Mesenchymal stem cell (in vitro differentiated cells and primary cell): ENCODE results near the gene PHF19.

Source experiments
- DNase-seq: peaks from one replicate; pipeline ENCODE4 v3.0.0-alpha.2; 2013
- H2AFZ ChIP-seq: one replicate; pipeline ENCODE4 v1.6.1; 2013; ENCODE audit warnings: low read depth, mild to moderate bottlenecking, control low read depth, inconsistent platforms, low read length, moderate library complexity
- H2AK5ac ChIP-seq: 2 replicates; pipeline ENCODE4 v1.6.1; 2013; ENCODE audit warnings: low read length, moderate library complexity, mild to moderate bottlenecking, inconsistent platforms; ENCODE audit not compliant: severe bottlenecking
- H2BK120ac ChIP-seq: one replicate; pipeline ENCODE4 v1.6.1; 2013; ENCODE audit warnings: low read depth, mild to moderate bottlenecking, inconsistent platforms, low read length, moderate library complexity
- H2BK12ac ChIP-seq, 2 experiments: one replicate each; pipeline ENCODE4 v1.6.1; 2013; ENCODE audit warnings: inconsistent platforms in 2 of 2, low read length in 2 of 2, mild to moderate bottlenecking in 2 of 2, moderate library complexity in 2 of 2, control low read depth in 1 of 2
- H2BK15ac ChIP-seq: one replicate; pipeline ENCODE4 v1.6.1; 2013; ENCODE audit warnings: mild to moderate bottlenecking, low read depth, inconsistent platforms; ENCODE audit not compliant: poor library complexity, severe bottlenecking
- H2BK5ac ChIP-seq: 2 replicates; pipeline ENCODE4 v1.6.1; 2013; ENCODE audit warnings: low read depth, mild to moderate bottlenecking, low read length, control low read depth, inconsistent platforms; ENCODE audit not compliant: poor library complexity, severe bottlenecking
- H3K14ac ChIP-seq, 2 experiments: one replicate each; pipeline ENCODE4 v1.6.1; 2013; ENCODE audit warnings: inconsistent platforms in 2 of 2, low read length in 2 of 2, control low read depth in 1 of 2, mild to moderate bottlenecking in 1 of 2, moderate library complexity in 1 of 2
- H3K18ac ChIP-seq, 2 experiments: one replicate each; pipeline ENCODE4 v1.6.1; 2013; ENCODE audit warnings: inconsistent platforms in 2 of 2, low read length in 2 of 2, control low read depth in 1 of 2, low read depth in 1 of 2, mild to moderate bottlenecking in 1 of 2
- H3K23ac ChIP-seq, 2 experiments: one replicate each; pipeline ENCODE4 v1.6.1; 2013; ENCODE audit warnings: inconsistent platforms in 2 of 2, low read length in 2 of 2, mild to moderate bottlenecking in 2 of 2, moderate library complexity in 2 of 2, control low read depth in 1 of 2
- H3K27ac ChIP-seq: 2 replicates; pipeline ENCODE4 v1.5.1; 2013; ENCODE audit warnings: mild to moderate bottlenecking, moderate library complexity, low read length, control low read depth, inconsistent platforms; ENCODE audit not compliant: poor library complexity, severe bottlenecking
- H3K27me3 ChIP-seq, 2 experiments: 2 replicates each; pipeline versions ENCODE4 v1.6.1 to v1.7.0; 2013; ENCODE audit warnings: low read length in 2 of 2, mild to moderate bottlenecking in 2 of 2, moderate library complexity in 2 of 2, control low read depth in 1 of 2, inconsistent platforms in 1 of 2; ENCODE audit not compliant: control insufficient read depth in 1 of 2, insufficient read depth in 1 of 2
- H3K36me3 ChIP-seq, 2 experiments: 2 replicates each; pipeline versions ENCODE4 v1.6.1 to v1.7.0; 2013; ENCODE audit warnings: low read length in 2 of 2, control low read depth in 1 of 2, inconsistent platforms in 1 of 2, low read depth in 1 of 2, mild to moderate bottlenecking in 1 of 2; ENCODE audit not compliant: insufficient read depth in 2 of 2, control insufficient read depth in 1 of 2
- H3K4ac ChIP-seq, 2 experiments: one replicate each; pipeline ENCODE4 v1.6.1; 2013; ENCODE audit warnings: inconsistent platforms in 2 of 2, low read length in 2 of 2, mild to moderate bottlenecking in 2 of 2, moderate library complexity in 2 of 2, control low read depth in 1 of 2, low read depth in 1 of 2
- H3K4me1 ChIP-seq: 2 replicates; pipeline ENCODE4 v1.6.1; 2013; ENCODE audit warnings: low read depth, low read length, control low read depth; ENCODE audit not compliant: control insufficient read depth, insufficient read depth
- H3K4me2 ChIP-seq: 2 replicates; pipeline ENCODE4 v1.6.1; 2013; ENCODE audit warnings: low read length, mild to moderate bottlenecking, inconsistent platforms; ENCODE audit not compliant: poor library complexity, severe bottlenecking
- H3K4me3 ChIP-seq, 2 experiments: 2 replicates each; pipeline versions ENCODE4 v1.5.1 to v1.7.0; 2013; ENCODE audit warnings: low read length in 2 of 2, mild to moderate bottlenecking in 2 of 2, control low read depth in 1 of 2, low read depth in 1 of 2; ENCODE audit not compliant: insufficient read depth in 1 of 2
- H3K79me1 ChIP-seq: replicated peaks from 2 replicates; pipeline ENCODE4 v1.6.1; 2013; ENCODE audit warnings: mild to moderate bottlenecking, control low read depth, low read length, inconsistent platforms; ENCODE audit not compliant: poor library complexity, severe bottlenecking
- H3K9ac ChIP-seq: 2 replicates; pipeline ENCODE4 v1.7.0; 2013; ENCODE audit warnings: mild to moderate bottlenecking, low read length, moderate library complexity
- H3K9me3 ChIP-seq: 2 replicates; pipeline ENCODE4 v1.7.0; 2013; ENCODE audit warnings: mild to moderate bottlenecking, low read length; ENCODE audit not compliant: control insufficient read depth
- H4K8ac ChIP-seq: one replicate; pipeline ENCODE4 v1.6.1; 2013; ENCODE audit warnings: inconsistent platforms, mild to moderate bottlenecking, low read length, moderate library complexity
- H4K91ac ChIP-seq: one replicate; pipeline ENCODE4 v1.6.1; 2013; ENCODE audit warnings: mild to moderate bottlenecking, low read length, inconsistent platforms
- WGBS: methylation state at CpG from one replicate; pipeline ENCODE4 v1.1.7; 2013; ENCODE audit warnings: mixed read lengths; 5-methylcytosine and 5-hydroxymethylcytosine counted together

The PHF19 gene

GRCh38 chr9:120882935-120883607 lies 6.1 kb upstream of the PHF19 start:
- no peaks in the 10 kb centered on the region for H3K36me3 ChIP-seq
- no peaks in the 10 kb centered on the region for H3K79me1 ChIP-seq
- H3K4me1 ChIP-seq, result peaks cover 21% of the 10 kb centered on the region
- H3K14ac ChIP-seq, result no peak overlapping the region
- WGBS, result 90% methylated on average over 8 of the region's 10 CpGs
- no peak overlapping the region for H2BK120ac ChIP-seq
- no peak overlapping the region for H3K27ac ChIP-seq
- no peak overlapping the region for H4K91ac ChIP-seq
- H3K4me2 ChIP-seq, result no peak overlapping the region
- H3K27me3 ChIP-seq, result peaks cover 5 to 43% of the 10 kb centered on the region in 2 experiments
- no peak overlapping the region for H2BK15ac ChIP-seq
- H3K4me3 ChIP-seq, result no peak overlapping the region
- H2AK5ac ChIP-seq, result no peak overlapping the region
- no peak overlapping the region for H3K18ac ChIP-seq
- no peak overlapping the region for H2AFZ ChIP-seq
- no peak overlapping the region for H2BK5ac ChIP-seq
- H3K9me3 ChIP-seq, result no peaks in the 10 kb centered on the region
- H4K8ac ChIP-seq, result no peak overlapping the region
- DNase-seq, result no peak
- no peak overlapping the region for H3K4ac ChIP-seq
- no peak overlapping the region for H3K23ac ChIP-seq
- no peak overlapping the region for H3K9ac ChIP-seq
- no peak overlapping the region for H2BK12ac ChIP-seq

- H3K14ac ChIP-seq, result no peak overlapping the region
- H2AFZ ChIP-seq, result no peak overlapping the region
- H3K9me3 ChIP-seq, result no peaks in the 10 kb centered on the region
- no peak overlapping the region for H2AK5ac ChIP-seq
- no peak overlapping the region for H2BK15ac ChIP-seq
- H2BK5ac ChIP-seq, result no peak overlapping the region
- no peak overlapping the region for H3K27ac ChIP-seq
- no peak overlapping the region for H4K8ac ChIP-seq
- H3K4me2 ChIP-seq, result no peak overlapping the region
- no peak overlapping the region for H3K18ac ChIP-seq
- no peak overlapping the region for H3K9ac ChIP-seq
- H3K27me3 ChIP-seq, result peaks cover 5 to 40% of the 10 kb centered on the region in 2 experiments
- peaks cover 22% of the 10 kb centered on the region for H3K4me1 ChIP-seq
- no peak overlapping the region for H3K4me3 ChIP-seq
- H3K23ac ChIP-seq, result no peak overlapping the region
- 83% methylated on average over 6 of the region's 6 CpGs for WGBS
- no peaks in the 10 kb centered on the region for H3K79me1 ChIP-seq
- no peak overlapping the region for H3K4ac ChIP-seq
- no peak overlapping the region for H4K91ac ChIP-seq
- no peak overlapping the region for H2BK120ac ChIP-seq
- no peaks in the 10 kb centered on the region for H3K36me3 ChIP-seq
- no peak for DNase-seq
- H2BK12ac ChIP-seq, result no peak overlapping the region
Measured at GRCh38 chr9:120879446-120879845, 2.5 kb upstream of the PHF19 start.

- H3K4ac ChIP-seq, result peak overlapping the region in 1 of 2 experiments; percentile 24
- H3K27ac ChIP-seq, result no peak overlapping the region
- no peak overlapping the region for H3K14ac ChIP-seq
- no peak overlapping the region for H2BK5ac ChIP-seq
- H3K4me1 ChIP-seq, result peaks cover 28% of the 10 kb centered on the region
- WGBS, result 82% methylated on average over 8 of the region's 8 CpGs
- H3K23ac ChIP-seq, result no peak overlapping the region
- no peak overlapping the region for H2BK15ac ChIP-seq
- DNase-seq, result no peak
- no peak overlapping the region for H2AFZ ChIP-seq
- H4K8ac ChIP-seq, result no peak overlapping the region
- H3K27me3 ChIP-seq, result peaks cover 5 to 40% of the 10 kb centered on the region in 2 experiments
- peaks cover 0 to 10% of the 10 kb centered on the region in 2 experiments for H3K36me3 ChIP-seq
- H2AK5ac ChIP-seq, result no peak overlapping the region
- no peak overlapping the region for H2BK12ac ChIP-seq
- H3K4me2 ChIP-seq, result no peak overlapping the region
- no peak overlapping the region for H2BK120ac ChIP-seq
- peak overlapping the region; percentile 0 to 80 for H3K4me3 ChIP-seq
- no peak overlapping the region for H4K91ac ChIP-seq
- peak overlapping the region in 1 of 2 experiments; percentile 45 for H3K18ac ChIP-seq
- no peaks in the 10 kb centered on the region for H3K79me1 ChIP-seq
- peak overlapping the region; percentile 74 for H3K9ac ChIP-seq
- no peaks in the 10 kb centered on the region for H3K9me3 ChIP-seq
Measured at GRCh38 chr9:120878188-120879130, 1.5 kb upstream of the PHF19 start.
